Measurements from ENCODE around the gene C2CD3. TPM values are rescaled to one million over a fixed set of nuclear protein-coding genes. Genes with fewer than 3 reads are reported as not detected.

Gene C2CD3
- total RNA-seq (2014; rRNA removed; shearing (Covaris generic)), result 11.8 and 16.1 TPM in 2 replicates

- DNase-seq (ENCODE audit: low read depth), result peak; percentile 100
Measured at GRCh38 chr11:74170694-74171629, at the start of gene C2CD3, which contains the start of gene PPME1. Gene C2CD3, minus strand, starts transcription at chr11:74171002. Its CDS starts 210 bp downstream, at chr11:74170792. Gene PPME1, plus strand, starts transcription at chr11:74171289. Its CDS starts 133 bp downstream, at chr11:74171422.

DNA sequence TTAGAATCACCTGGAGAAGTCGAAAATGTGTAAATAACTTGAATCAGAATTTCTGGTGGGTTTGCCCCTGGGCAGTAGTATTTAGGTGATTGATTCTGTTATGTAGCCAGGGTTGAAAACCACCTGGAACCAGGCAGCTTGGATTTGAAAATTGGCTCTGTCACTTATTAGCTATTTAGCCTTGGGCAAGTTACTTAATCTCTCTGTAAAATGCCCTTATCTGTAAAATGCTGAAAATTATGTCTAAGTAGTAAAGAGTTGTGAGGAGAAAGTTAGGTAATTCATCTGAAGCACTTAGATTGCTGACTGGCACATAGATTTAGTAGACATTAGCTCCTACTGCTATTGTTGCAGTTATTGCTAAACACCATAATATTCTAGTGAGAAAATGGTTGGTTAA lies 49.6 kb upstream of the C2CD3 start:
- no peak for DNase-seq (ENCODE audit: low read depth)

GRCh38 chr11:74212533-74212932 lies 41.7 kb upstream of the C2CD3 start:
- no peak for DNase-seq (ENCODE audit: low read depth)

- DNase-seq (ENCODE audit: low read depth), result no peak
Measured at GRCh38 chr11:74208507-74208906, 37.7 kb upstream of the C2CD3 start.

GRCh38 chr11:74206746-74207145 lies 35.9 kb upstream of the C2CD3 start:
- DNase-seq (ENCODE audit: low read depth), result no peak

DNA sequence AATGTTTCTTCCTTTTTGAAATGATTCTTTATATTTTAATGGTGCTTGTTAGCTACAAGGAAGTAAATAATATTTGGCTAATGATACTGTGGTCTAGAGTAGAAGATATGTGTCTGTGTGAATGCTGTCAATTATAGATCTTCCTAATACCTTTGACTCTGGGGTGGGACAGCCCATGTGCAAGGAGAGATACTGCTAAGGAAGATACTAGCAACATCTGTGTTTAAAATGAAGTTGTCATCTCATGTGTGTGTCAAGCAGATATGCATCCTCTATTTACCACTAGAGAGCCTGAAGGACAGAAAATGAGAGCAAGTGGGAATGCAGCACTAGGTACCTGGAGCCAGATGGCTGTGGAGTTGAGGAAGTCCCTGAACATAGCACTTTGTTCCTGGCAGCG lies 34.4 kb upstream of the C2CD3 start:
- no peak for DNase-seq (ENCODE audit: low read depth)

- DNase-seq (ENCODE audit: low read depth), result no peak
Measured at GRCh38 chr11:74204701-74205100, 33.9 kb upstream of the C2CD3 start.

DNA sequence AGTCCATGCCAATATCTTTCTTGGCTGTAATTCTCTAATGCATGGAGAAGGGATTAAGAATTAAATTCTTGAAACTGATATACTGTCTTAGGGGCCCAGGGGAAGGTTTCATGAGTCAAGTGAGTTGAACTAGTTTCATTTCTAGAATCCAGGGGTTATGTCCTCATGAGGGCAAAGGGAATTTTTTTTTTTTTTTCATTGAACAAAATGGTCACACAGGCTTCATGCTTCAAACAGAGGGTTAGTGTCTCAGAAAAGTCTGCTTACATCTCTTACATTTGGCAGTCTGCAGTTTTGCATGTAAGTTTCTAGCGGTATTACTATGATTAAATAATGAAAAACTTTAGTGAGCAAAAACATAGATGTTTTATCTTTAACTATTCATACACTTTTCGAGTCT lies 33.2 kb upstream of the C2CD3 start:
- DNase-seq (ENCODE audit: low read depth), result no peak

- no peak for DNase-seq (ENCODE audit: low read depth)
Measured at GRCh38 chr11:74196781-74197486, 26.1 kb upstream of the C2CD3 start.

DNA sequence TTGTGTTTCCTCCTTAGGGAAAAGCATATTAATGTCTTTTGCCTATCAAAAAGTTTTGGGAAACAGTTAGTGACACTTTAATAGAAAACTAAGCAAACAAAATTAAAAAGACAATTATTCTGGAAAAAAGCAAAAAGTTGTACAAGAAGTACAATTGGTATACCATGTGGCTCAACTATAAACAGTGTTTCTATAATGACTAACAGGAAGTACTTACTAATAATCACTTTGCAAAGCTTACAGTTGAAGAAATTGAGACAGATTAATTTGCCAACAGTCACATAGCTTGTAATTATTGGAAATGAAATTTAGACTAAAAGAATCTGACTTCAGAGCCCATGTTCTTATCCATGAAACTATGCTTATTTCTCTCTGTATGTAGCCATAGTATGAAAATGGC lies 25.0 kb upstream of the C2CD3 start:
- DNase-seq (ENCODE audit: low read depth), result no peak

DNA sequence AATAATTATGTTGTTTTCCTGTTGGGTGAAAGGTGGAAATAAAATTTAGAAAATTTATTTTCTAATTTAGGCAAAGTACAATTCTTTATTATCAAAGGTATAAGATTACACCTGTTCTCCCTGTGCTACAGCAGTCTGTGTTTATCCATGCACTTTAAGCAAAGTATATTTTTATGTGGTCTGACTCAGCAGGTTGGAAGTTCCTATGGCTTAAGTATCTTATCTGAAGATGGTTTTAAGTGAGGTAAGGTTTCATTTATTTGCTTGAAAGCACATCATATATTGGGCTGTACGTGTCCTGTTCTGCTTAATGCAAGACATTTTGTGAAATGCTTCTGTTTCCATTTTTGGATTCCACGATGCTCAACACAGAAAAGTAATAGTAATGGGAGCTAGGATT lies 14.9 kb upstream of the C2CD3 start:
- DNase-seq (ENCODE audit: low read depth), result no peak

DNA sequence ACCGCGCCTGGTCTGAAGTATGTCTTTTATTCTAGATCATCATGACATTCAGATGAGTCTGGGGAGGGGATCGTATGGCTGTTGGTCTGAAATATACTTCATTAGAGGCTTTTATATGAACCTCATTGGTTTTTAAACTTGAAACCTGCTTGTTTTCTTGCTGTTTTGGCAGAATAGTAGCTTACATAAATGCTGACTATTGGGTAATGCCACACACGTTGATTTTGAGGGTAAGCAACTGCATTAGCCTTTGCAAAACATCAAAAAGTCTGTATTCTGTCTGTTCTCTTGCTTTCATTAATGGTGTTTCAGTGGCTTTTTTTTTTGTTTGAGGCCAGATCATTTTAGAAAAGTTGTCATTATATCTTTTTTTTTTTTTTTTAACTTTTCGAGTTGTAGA lies 14.5 kb upstream of the C2CD3 start:
- DNase-seq (ENCODE audit: low read depth), result no peak

GRCh38 chr11:74182635-74183034 lies 11.8 kb upstream of the C2CD3 start:
- peak; percentile 22 for DNase-seq (ENCODE audit: low read depth)

- DNase-seq (ENCODE audit: low read depth), result peak; percentile 8
Measured at GRCh38 chr11:74179234-74180052, 8.6 kb upstream of the C2CD3 start.

GRCh38 chr11:74175920-74176319 lies 5.1 kb upstream of the C2CD3 start:
- no peak for DNase-seq (ENCODE audit: low read depth)

DNA sequence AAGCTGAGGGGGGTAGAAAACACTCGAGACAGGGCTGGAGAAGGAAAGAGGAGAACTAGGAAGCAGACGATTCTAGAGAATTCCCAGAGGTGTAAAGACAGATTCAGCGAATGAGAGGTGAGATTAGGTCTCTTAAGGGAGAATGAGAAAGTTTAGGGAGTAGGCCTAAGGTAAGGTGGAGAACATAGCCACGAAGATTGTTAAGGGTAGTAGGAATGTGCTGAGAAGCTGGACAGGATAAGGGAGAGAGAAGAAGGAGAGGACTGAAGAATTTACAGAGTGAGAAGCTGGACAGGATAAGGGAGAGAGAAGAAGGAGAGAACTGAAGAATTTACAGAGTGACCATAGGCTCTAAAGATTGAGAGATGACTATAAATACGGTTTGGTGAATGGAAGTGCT lies 1.2 kb upstream of the C2CD3 start:
- peak; percentile 3 for DNase-seq (ENCODE audit: low read depth)

DNA sequence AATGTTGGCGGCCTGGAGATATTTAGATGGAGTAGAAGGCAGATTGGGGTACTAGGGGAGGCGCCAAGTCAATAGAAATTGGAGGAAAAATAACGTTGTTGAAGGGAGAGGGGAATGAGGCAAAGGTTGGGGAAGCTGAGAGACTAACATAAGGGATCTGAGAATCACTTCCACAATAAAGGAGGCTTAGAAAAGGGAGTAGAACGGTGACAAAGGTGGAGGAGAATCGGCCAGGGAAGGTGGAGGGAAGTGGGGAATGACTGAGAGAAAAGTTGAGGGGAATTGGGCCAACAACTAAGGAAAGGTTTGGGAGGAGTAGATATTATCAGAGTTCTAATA lies 797 bp upstream of the C2CD3 start:
- peak; percentile 2 for DNase-seq (ENCODE audit: low read depth)

DNA sequence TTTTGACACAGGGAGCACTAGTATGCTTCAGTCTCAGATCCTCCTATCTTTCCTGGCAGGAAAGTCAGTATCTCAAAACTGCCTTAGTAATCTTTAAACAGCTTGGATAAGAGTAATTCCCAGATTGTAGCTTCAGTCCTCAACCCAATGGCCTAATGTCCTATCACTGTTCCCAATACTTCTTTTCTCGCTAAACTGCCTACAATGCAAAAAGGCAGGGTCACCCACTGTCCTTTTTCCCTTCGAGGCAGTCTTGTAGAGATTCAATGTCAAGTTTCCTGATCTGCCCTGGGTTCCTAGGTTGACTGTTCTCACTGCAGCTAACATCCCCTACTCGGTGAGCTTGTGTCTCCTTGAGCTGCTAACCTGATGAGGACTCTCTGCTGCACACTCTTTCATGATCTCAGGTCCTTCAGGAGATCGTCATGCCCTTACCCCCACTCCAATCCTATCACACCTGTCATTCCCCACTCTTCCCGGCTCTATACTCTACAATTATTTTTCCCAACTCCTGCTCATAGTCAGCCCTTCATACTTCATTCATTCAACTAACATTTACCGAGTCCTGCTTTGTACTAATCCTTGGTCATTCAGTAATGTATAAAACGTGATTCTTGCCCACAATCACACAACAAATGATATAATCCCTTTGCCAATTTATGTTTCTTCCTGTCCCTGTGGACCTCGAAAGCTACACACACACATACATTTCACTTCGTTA lies 904 bp downstream of the C2CD3 start:
- peak; percentile 1 for DNase-seq (ENCODE audit: low read depth)

GRCh38 chr11:74168838-74169237 lies 2.0 kb downstream of the C2CD3 start:
- DNase-seq (ENCODE audit: low read depth), result no peak

DNA sequence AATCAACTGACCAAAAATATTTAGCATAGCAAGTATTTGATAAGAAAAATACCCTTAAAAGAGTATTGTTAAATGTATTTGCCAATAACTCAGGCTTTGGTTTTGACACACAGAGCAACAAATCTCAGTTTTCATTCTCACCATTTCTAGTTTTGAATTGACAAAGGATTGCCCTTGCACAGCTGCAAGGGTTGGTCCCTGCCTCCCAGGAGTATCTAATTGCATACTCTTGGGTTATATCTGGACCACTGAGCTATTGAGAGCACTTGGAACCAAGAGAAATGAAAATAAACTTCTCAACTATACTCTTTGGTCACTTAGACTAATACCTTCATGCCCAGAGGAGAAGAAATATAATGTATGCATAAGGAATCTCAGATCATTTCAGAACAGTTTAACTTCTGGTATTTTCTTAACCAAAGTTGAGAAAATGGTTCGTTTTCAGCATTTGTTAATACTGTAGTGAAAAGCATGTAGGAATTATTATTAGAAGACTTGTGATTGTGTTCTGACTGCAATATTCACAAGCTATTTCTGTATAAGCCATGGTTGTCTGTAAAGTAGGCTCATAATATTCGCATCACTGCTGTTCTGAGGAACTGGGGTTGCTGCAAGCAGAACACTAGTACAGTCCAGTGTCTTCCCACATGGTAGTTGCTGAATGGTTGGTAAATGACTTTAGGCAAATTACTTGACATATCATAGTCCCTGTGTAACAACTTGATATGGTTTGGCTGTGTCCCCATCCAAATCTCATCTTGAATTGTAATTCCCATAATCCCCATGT lies 7.9 kb downstream of the C2CD3 start:
- DNase-seq (ENCODE audit: low read depth), result no peak

GRCh38 chr11:74159642-74160041 lies 11.2 kb downstream of the C2CD3 start:
- DNase-seq (ENCODE audit: low read depth), result no peak
